Stimulated activated CD4-positive, alpha-beta T cell treated with anti-CD3 and anti-CD28 coated beads, TNF-alpha, amount 100 ng/mL, for 24 hours (primary cell): ENCODE results near the gene NCOR1.
"Not testable (repeated sequence)": the region's sequence is repeated elsewhere in the genome, so short reads cannot be mapped to it uniquely, and the experiment has no call there.

ENCODE experiments used
- DNase-seq, 3 experiments: peaks; one replicate each; pipeline ENCODE4 v3.0.0-alpha.2; 2020; ENCODE audit warnings: low read depth in 3 of 3

Gene NCOR1

GRCh38 chr17:16150251-16150856 lies 65.0 kb downstream of the NCOR1 start:
- no peak for DNase-seq

GRCh38 chr17:16148596-16148995 lies 66.7 kb downstream of the NCOR1 start:
- no peak for DNase-seq

- DNase-seq = not testable (repeated sequence)
These were observed 69.9 kb downstream of the NCOR1 start for GRCh38 chr17:16145319-16145890.

GRCh38 chr17:16141685-16142084 lies 73.6 kb downstream of the NCOR1 start:
- DNase-seq = no peak

- no peak for DNase-seq
These were observed 74.5 kb downstream of the NCOR1 start for GRCh38 chr17:16140854-16141253.

- no peak for DNase-seq
These were observed 79.9 kb downstream of the NCOR1 start for GRCh38 chr17:16135461-16135860.

- DNase-seq = no peak
These were observed 83.7 kb downstream of the NCOR1 start for GRCh38 chr17:16131593-16131992.

- no peak for DNase-seq
These were observed 85.7 kb downstream of the NCOR1 start for GRCh38 chr17:16129441-16130205.

- DNase-seq = no peak
These were observed 91.8 kb downstream of the NCOR1 start for GRCh38 chr17:16123531-16123930.

- no peak for DNase-seq
These were observed 92.5 kb downstream of the NCOR1 start for GRCh38 chr17:16122697-16123434.

GRCh38 chr17:16121915-16122314 lies 93.4 kb downstream of the NCOR1 start:
- no peak for DNase-seq

- no peak for DNase-seq
These were observed 94.4 kb downstream of the NCOR1 start for GRCh38 chr17:16120937-16121336.

GRCh38 chr17:16117149-16117548 lies 98.2 kb downstream of the NCOR1 start:
- no peak for DNase-seq

GRCh38 chr17:16115077-16115698 lies 100.1 kb downstream of the NCOR1 start:
- not testable (repeated sequence) for DNase-seq

GRCh38 chr17:16108871-16109270 lies 106.5 kb downstream of the NCOR1 start:
- DNase-seq = no peak

GRCh38 chr17:16108386-16108785 lies 106.9 kb downstream of the NCOR1 start:
- DNase-seq = no peak

GRCh38 chr17:16107165-16107770 lies 108.1 kb downstream of the NCOR1 start:
- no peak for DNase-seq

- no peak for DNase-seq
These were observed 109.0 kb downstream of the NCOR1 start for GRCh38 chr17:16106161-16106891.

GRCh38 chr17:16104189-16104588 lies 111.1 kb downstream of the NCOR1 start:
- no peak for DNase-seq

GRCh38 chr17:16101440-16101839 lies 113.9 kb downstream of the NCOR1 start:
- DNase-seq = no peak
